ENCODE results near the gene LDLRAD3. TPM values are rescaled to one million over a fixed set of nuclear protein-coding genes. Genes with fewer than 3 reads are reported as not detected.

The LDLRAD3 gene
- total RNA-seq, 1 experiment from 2014 or later, result 12.1 TPM

DNA sequence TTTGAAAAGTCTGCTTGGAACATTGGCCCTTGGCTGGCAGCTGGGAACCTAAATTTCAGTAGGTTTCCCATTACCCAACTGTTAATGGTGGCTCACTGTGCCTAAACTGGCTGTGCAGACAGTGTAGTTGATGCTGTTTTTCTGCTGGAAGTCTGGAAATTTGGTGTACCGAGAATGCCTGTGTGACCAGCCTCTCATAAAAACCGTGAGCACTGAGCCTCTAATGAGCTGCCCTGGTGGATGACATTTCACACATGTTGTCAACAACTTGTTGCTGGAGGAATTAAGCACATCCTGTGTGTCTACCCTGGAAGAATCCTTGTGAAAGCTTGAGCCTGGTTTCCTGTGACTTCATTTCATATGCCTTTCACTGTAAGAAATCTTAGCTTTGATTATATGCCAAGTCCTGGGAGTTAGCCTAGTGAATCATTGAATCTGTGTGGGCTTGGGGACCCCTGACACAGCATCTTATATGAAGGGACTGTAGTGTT lies 131.1 kb downstream of the LDLRAD3 start:
- Histone ChIP-seq H3K79me2 (ENCODE audit: insufficient read depth, low read length) (no peaks in the 10 kb centered on the region), H4K91ac (ENCODE audit: insufficient read length, low read depth, low read length) (no peak overlapping the region), H4K20me1 (ENCODE audit: control insufficient read depth, insufficient read depth, insufficient read length) (no peaks in the 10 kb centered on the region), H3K14ac (ENCODE audit: insufficient read depth, low read length) (no peak overlapping the region), H3K4ac (ENCODE audit: low read depth, low read length) (no peak overlapping the region), H3K27ac (ENCODE audit: insufficient read length, low read depth, low read length) (no peak overlapping the region), H2BK20ac (ENCODE audit: low read depth, low read length, poor library complexity, severe bottlenecking) (no peak overlapping the region), H3K23ac (ENCODE audit: insufficient read length, low read depth, low read length) (no peak overlapping the region), H4K5ac (ENCODE audit: insufficient read length, low read depth, low read length) (no peak overlapping the region), H2BK15ac (ENCODE audit: low read depth, low read length) (no peak overlapping the region), H3K23me2 (ENCODE audit: insufficient read length, low read depth, low read length, poor library complexity, severe bottlenecking) (no peaks in the 10 kb centered on the region), H3K27me3 (ENCODE audit: insufficient read depth, low read length) (no peaks in the 10 kb centered on the region), H3K79me1 (ENCODE audit: insufficient read depth, low read depth, low read length, poor library complexity, severe bottlenecking) (no peaks in the 10 kb centered on the region), H4K8ac (replicated peaks; ENCODE audit: insufficient read length, low read depth, low read length) (no peak overlapping the region), H2AFZ (ENCODE audit: low read length) (no peak overlapping the region), H3K9ac (ENCODE audit: extremely low read depth, insufficient read length, low read length) (no peak overlapping the region), H3K4me1 (ENCODE audit: insufficient read depth, low read length) (peaks cover 2% of the 10 kb centered on the region; the same call in 1 of the 2 replicates), H2AK5ac (ENCODE audit: insufficient read length, low read length) (no peak overlapping the region), H2BK12ac (ENCODE audit: insufficient read length, low read depth, low read length) (no peak overlapping the region), H3K56ac (ENCODE audit: insufficient read length, low read depth, low read length) (no peak overlapping the region), H3T11ph (ENCODE audit: low read length) (no peak overlapping the region), H2BK5ac (ENCODE audit: insufficient read length, low read length) (no peak overlapping the region), H3K18ac (ENCODE audit: insufficient read length, low read depth, low read length) (no peak overlapping the region), H3K4me2 (ENCODE audit: insufficient read depth, insufficient read length, low read length) (no peak overlapping the region), H3K9me3 (ENCODE audit: control insufficient read depth, low read depth, low read length) (no peaks in the 10 kb centered on the region), H2BK120ac (ENCODE audit: low read depth, low read length, poor library complexity, severe bottlenecking) (no peak overlapping the region)
- peak overlapping the region in 1 of 3 experiments; percentile 30; a peak in 1 of 7 replicates for H3K27ac Mint-ChIP-seq
- peaks cover 41 to 42% of the 10 kb centered on the region in 2 experiments for H3K4me1 Mint-ChIP-seq
- H3K36me3 Mint-ChIP-seq (ENCODE audit: insufficient read depth in 1 of 3, low read depth in 3 of 3), result peaks cover 11 to 32% (median 23%) of the 10 kb centered on the region in 3 experiments
- H3K9me3 Mint-ChIP-seq, result peaks cover 19 to 26% of the 10 kb centered on the region in 2 experiments
- no CpG with 5 or more reads among the region's 2 CpGs for WGBS (ENCODE audit: extremely low coverage, insufficient read length, low lambda C conversion rate)
- H3K4me3 Mint-ChIP-seq, result no peak overlapping the region
- no peaks in the 10 kb centered on the region for H3K27me3 Mint-ChIP-seq (ENCODE audit: low read depth)
- no peak for TF ChIP-seq CTCF (conservative IDR thresholded peaks at IDR 0.05)
- no peak for DNase-seq
